ENCODE results near the gene MACROD2.
A peak's percentile ranks its signal among the peaks of the same experiment; 100 is the strongest.

MACROD2 gene

GRCh38 chr20:15886250-15886649 lies 1890.9 kb downstream of the MACROD2 start:
- H3K9me3 ChIP-seq: no peaks in the 10 kb centered on the region; the same call in 1 of the 2 replicates
- H3K4me1 ChIP-seq: no peaks in the 10 kb centered on the region
- H3K27me3 ChIP-seq (ENCODE audit: low read depth): no peaks in the 10 kb centered on the region
- in situ Hi-C loops (cut with MboI; ENCODE audit: low sequenced_read_pairs): no loop called here
- DNase-seq (ENCODE audit: low spot score in 2 of 2): no peak
- no peak overlapping the region for H3K4me3 ChIP-seq
- no peaks in the 10 kb centered on the region for H3K36me3 ChIP-seq (replicated peaks)

GRCh38 chr20:15887387-15887786 lies 1892.1 kb downstream of the MACROD2 start:
- Histone ChIP-seq H3K27me3 (ENCODE audit: low read depth) (no peaks in the 10 kb centered on the region), H3K9me3 (no peaks in the 10 kb centered on the region; the same call in 1 of the 2 replicates), H3K4me1 (no peaks in the 10 kb centered on the region), H3K36me3 (replicated peaks) (no peaks in the 10 kb centered on the region), H3K4me3 (no peak overlapping the region)
- in situ Hi-C loops (cut with MboI; ENCODE audit: low sequenced_read_pairs): no loop called here
- no peak for DNase-seq (ENCODE audit: low spot score in 2 of 2)

GRCh38 chr20:15889061-15889460 lies 1893.7 kb downstream of the MACROD2 start:
- Histone ChIP-seq H3K36me3 (replicated peaks) (no peaks in the 10 kb centered on the region), H3K27me3 (ENCODE audit: low read depth) (no peaks in the 10 kb centered on the region), H3K4me3 (no peak overlapping the region), H3K9me3 (no peaks in the 10 kb centered on the region; the same call in 1 of the 2 replicates), H3K4me1 (no peaks in the 10 kb centered on the region)
- DNase-seq (ENCODE audit: low spot score in 2 of 2): no peak
- in situ Hi-C loops (cut with MboI; ENCODE audit: low sequenced_read_pairs): no loop called here

- in situ Hi-C loops (cut with MboI; ENCODE audit: low sequenced_read_pairs): no loop called here
- H3K4me3 ChIP-seq: no peak overlapping the region
- H3K4me1 ChIP-seq: no peaks in the 10 kb centered on the region
- no peaks in the 10 kb centered on the region; the same call in 1 of the 2 replicates for H3K9me3 ChIP-seq
- no peaks in the 10 kb centered on the region for H3K36me3 ChIP-seq (replicated peaks)
- no peaks in the 10 kb centered on the region for H3K27me3 ChIP-seq (ENCODE audit: low read depth)
- DNase-seq (ENCODE audit: low spot score in 2 of 2): peak; percentile 5 to 28
Measured at GRCh38 chr20:15889514-15890256, 1894.4 kb downstream of the MACROD2 start.

- in situ Hi-C loops (cut with MboI; ENCODE audit: low sequenced_read_pairs): no loop called here
- H3K4me1 ChIP-seq: no peaks in the 10 kb centered on the region
- no peaks in the 10 kb centered on the region; the same call in 1 of the 2 replicates for H3K9me3 ChIP-seq
- DNase-seq (ENCODE audit: low spot score in 2 of 2): no peak
- H3K27me3 ChIP-seq (ENCODE audit: low read depth): no peaks in the 10 kb centered on the region
- no peaks in the 10 kb centered on the region for H3K36me3 ChIP-seq (replicated peaks)
- no peak overlapping the region for H3K4me3 ChIP-seq
Measured at GRCh38 chr20:15890407-15890982, 1895.2 kb downstream of the MACROD2 start.

GRCh38 chr20:15895126-15895525 lies 1899.8 kb downstream of the MACROD2 start:
- H3K36me3 ChIP-seq (replicated peaks): no peaks in the 10 kb centered on the region
- in situ Hi-C loops (cut with MboI; ENCODE audit: low sequenced_read_pairs): no loop called here
- H3K4me3 ChIP-seq: no peak overlapping the region

GRCh38 chr20:15895560-15896084 lies 1900.3 kb downstream of the MACROD2 start:
- no peak for DNase-seq (ENCODE audit: low spot score in 2 of 2)
- H3K27me3 ChIP-seq (ENCODE audit: low read depth): no peaks in the 10 kb centered on the region
- in situ Hi-C loops (cut with MboI; ENCODE audit: low sequenced_read_pairs): no loop called here
- no peak overlapping the region for H3K4me3 ChIP-seq
- no peaks in the 10 kb centered on the region for H3K4me1 ChIP-seq
- no peaks in the 10 kb centered on the region for H3K36me3 ChIP-seq (replicated peaks)
- no peaks in the 10 kb centered on the region for H3K9me3 ChIP-seq

More at GRCh38 chr20:15895126-15895525, 1899.8 kb downstream of the MACROD2 start:
- Histone ChIP-seq H3K27me3 (ENCODE audit: low read depth) (no peaks in the 10 kb centered on the region), H3K9me3 (no peaks in the 10 kb centered on the region), H3K4me1 (no peaks in the 10 kb centered on the region)
- DNase-seq (ENCODE audit: low spot score in 2 of 2): no peak

- H3K27me3 ChIP-seq (ENCODE audit: low read depth): no peaks in the 10 kb centered on the region
- no peaks in the 10 kb centered on the region for H3K9me3 ChIP-seq
- H3K4me3 ChIP-seq: no peak overlapping the region
- in situ Hi-C loops (cut with MboI; ENCODE audit: low sequenced_read_pairs): no loop called here
- H3K36me3 ChIP-seq (replicated peaks): no peaks in the 10 kb centered on the region
- H3K4me1 ChIP-seq: no peaks in the 10 kb centered on the region
- DNase-seq (ENCODE audit: low spot score in 2 of 2): no peak
Measured at GRCh38 chr20:15899967-15900366, 1904.7 kb downstream of the MACROD2 start.

GRCh38 chr20:15900443-15900842 lies 1905.1 kb downstream of the MACROD2 start:
- Histone ChIP-seq H3K4me1 (no peaks in the 10 kb centered on the region), H3K9me3 (no peaks in the 10 kb centered on the region), H3K4me3 (no peak overlapping the region), H3K36me3 (replicated peaks) (no peaks in the 10 kb centered on the region), H3K27me3 (ENCODE audit: low read depth) (no peaks in the 10 kb centered on the region)
- no peak for DNase-seq (ENCODE audit: low spot score in 2 of 2)
- in situ Hi-C loops (cut with MboI; ENCODE audit: low sequenced_read_pairs): no loop called here

- H3K27me3 ChIP-seq (ENCODE audit: low read depth): no peaks in the 10 kb centered on the region
- H3K9me3 ChIP-seq: no peaks in the 10 kb centered on the region
- H3K4me3 ChIP-seq: no peak overlapping the region
- peak; percentile 33 to 74 for DNase-seq (ENCODE audit: low spot score in 2 of 2)
- no peaks in the 10 kb centered on the region for H3K4me1 ChIP-seq
- in situ Hi-C loops (cut with MboI; ENCODE audit: low sequenced_read_pairs): no loop called here
- no peaks in the 10 kb centered on the region for H3K36me3 ChIP-seq (replicated peaks)
Measured at GRCh38 chr20:15902493-15902892, 1907.2 kb downstream of the MACROD2 start.

GRCh38 chr20:15905661-15906060 lies 1910.3 kb downstream of the MACROD2 start:
- Histone ChIP-seq H3K36me3 (replicated peaks) (no peaks in the 10 kb centered on the region), H3K4me1 (no peaks in the 10 kb centered on the region), H3K27me3 (ENCODE audit: low read depth) (no peaks in the 10 kb centered on the region), H3K9me3 (no peaks in the 10 kb centered on the region), H3K4me3 (no peak overlapping the region)
- no peak for DNase-seq (ENCODE audit: low spot score in 2 of 2)
- in situ Hi-C loops (cut with MboI; ENCODE audit: low sequenced_read_pairs): no loop called here

GRCh38 chr20:15909995-15910394 lies 1914.7 kb downstream of the MACROD2 start:
- no peaks in the 10 kb centered on the region for H3K36me3 ChIP-seq (replicated peaks)
- no peaks in the 10 kb centered on the region for H3K9me3 ChIP-seq
- no peak for DNase-seq (ENCODE audit: low spot score in 2 of 2)
- in situ Hi-C loops (cut with MboI; ENCODE audit: low sequenced_read_pairs): no loop called here
- H3K27me3 ChIP-seq (ENCODE audit: low read depth): no peaks in the 10 kb centered on the region
- no peaks in the 10 kb centered on the region for H3K4me1 ChIP-seq
- H3K4me3 ChIP-seq: no peak overlapping the region

- Histone ChIP-seq H3K36me3 (replicated peaks) (no peaks in the 10 kb centered on the region), H3K4me3 (no peak overlapping the region), H3K9me3 (no peaks in the 10 kb centered on the region), H3K4me1 (no peaks in the 10 kb centered on the region), H3K27me3 (ENCODE audit: low read depth) (no peaks in the 10 kb centered on the region)
- no peak for DNase-seq (ENCODE audit: low spot score in 2 of 2)
- in situ Hi-C loops (cut with MboI; ENCODE audit: low sequenced_read_pairs): no loop called here
Measured at GRCh38 chr20:15911581-15911980, 1916.3 kb downstream of the MACROD2 start.

GRCh38 chr20:15913391-15914025 lies 1918.2 kb downstream of the MACROD2 start:
- Histone ChIP-seq H3K27me3 (ENCODE audit: low read depth) (no peaks in the 10 kb centered on the region; the same call in 1 of the 2 replicates), H3K4me1 (no peaks in the 10 kb centered on the region), H3K36me3 (replicated peaks) (no peaks in the 10 kb centered on the region), H3K4me3 (no peak overlapping the region), H3K9me3 (no peaks in the 10 kb centered on the region)
- in situ Hi-C loops (cut with MboI; ENCODE audit: low sequenced_read_pairs): no loop called here
- DNase-seq (ENCODE audit: low spot score in 2 of 2): no peak

Data from HAP-1 (cell line).